CD1c-positive myeloid dendritic cell (primary cell): Measurements from ENCODE around the gene IFNGR2.

ENCODE experiments used
- DNase-seq: peaks from one replicate; pipeline ENCODE4 v3.0.0-alpha.2; 2016; ENCODE audit errors: extremely low spot score

IFNGR2 gene, protein sequence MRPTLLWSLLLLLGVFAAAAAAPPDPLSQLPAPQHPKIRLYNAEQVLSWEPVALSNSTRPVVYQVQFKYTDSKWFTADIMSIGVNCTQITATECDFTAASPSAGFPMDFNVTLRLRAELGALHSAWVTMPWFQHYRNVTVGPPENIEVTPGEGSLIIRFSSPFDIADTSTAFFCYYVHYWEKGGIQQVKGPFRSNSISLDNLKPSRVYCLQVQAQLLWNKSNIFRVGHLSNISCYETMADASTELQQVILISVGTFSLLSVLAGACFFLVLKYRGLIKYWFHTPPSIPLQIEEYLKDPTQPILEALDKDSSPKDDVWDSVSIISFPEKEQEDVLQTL

DNA sequence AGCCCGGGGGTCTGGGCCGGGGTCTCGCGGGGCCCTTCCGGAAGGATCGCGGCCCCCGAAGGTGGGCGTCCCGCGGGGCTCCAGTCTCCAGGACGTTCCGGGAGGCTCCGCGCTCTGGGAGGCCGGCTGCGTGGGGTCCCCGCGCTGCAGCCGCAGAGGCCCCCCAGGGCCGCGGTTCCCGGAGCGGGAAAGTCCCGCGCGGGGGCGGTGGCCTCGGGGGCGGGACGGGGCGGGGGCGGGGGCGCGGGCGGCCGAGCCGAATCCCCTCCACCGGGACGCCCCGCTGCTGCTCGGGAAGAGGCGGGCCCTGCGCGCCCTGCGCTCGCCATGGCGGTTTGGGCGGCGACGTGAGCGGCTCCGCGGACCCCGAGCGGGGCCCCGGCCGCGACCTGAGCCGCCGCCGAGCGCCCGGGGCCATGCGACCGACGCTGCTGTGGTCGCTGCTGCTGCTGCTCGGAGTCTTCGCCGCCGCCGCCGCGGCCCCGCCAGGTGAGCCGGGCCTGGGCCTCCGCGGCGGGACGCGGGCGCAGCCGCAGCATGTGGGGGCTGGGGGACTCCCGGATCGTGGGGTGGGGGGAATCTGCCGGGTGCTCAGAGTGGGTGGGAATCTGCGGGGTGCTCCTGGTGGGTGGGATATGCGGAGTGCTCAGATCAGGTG, at the start of gene IFNGR2:
Gene IFNGR2 (plus strand): TSS at position 286 of the 658 bp plus-strand sequence. CDS start 131 bp downstream, at position 417.
- DNase-seq: peak; percentile 49

DNA sequence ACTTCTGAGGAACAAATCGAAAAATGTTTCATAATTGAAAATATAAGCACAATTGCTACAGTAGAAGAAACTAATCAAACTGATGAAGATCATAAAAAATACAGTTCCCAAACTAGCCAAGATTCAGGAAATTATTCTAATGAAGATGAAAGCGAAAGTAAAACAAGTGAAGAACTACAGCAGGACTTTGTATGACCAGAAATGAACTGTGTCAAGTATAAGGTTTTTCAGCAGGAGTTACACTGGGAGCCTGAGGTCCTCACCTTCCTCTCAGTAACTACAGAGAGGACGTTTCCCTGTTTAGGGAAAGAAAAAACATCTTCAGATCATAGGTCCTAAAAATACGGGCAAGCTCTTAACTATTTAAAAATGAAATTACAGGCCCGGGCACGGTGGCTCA, 47.9 kb upstream of the IFNGR2 start:
- no peak for DNase-seq

DNA sequence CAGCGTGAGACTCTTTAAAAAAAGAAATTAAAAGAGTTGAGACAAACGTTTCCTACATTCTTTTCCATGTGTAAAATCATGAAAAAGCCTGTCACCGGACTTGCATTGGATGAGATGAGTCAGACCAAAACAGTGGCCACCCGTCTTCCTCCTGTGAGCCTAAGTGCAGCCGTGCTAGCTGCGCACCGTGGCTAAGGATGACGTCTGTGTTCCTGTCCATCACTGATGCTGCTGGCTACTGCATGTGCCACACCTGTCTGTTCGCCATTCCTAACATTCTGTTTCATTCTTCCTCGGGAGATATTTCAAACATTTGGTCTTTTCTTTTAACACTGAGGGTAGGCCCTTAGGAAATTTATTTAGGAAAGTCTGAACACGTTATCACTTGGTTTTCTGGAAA, 47.2 kb upstream of the IFNGR2 start:
- DNase-seq: no peak

DNA sequence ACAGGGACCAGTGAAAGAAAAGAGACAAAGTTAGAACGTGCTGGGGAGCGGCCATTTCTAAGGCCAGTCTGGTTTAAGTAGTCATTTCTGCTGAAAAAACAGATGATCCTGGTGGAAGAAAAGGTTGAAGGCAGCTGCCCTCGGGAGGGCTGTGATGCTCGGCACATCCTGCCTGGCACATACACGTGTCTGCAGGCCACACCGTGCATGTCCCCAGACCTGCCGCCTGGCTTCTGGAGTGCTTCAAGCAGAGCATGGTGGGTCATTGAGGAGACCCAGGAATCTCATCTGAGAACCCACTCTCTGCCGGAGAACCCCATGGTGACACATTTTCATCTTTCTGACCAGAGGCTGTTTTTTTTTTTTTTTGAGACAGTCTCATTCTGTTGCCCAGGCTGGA, 46.0 kb upstream of the IFNGR2 start:
- DNase-seq: no peak

DNA sequence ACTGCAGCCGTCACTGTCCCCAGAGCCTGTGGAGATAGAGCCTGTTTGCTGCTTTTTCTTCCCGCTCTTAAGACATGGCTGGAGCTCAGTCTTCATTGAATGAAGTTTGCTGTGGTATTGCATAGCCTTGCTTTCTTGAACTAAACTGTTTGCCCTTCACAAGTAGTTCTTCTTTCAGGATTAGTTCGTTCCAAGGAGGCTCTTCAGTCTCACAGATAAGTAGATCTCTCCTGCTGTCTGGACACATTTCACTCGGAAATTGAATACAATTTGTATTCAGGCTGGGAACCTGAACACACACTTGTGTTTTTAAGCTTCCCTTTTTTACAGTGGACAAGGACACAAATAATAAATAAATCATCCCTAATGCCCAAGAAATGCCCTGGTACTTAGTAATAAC, 43.8 kb upstream of the IFNGR2 start:
- peak; percentile 10 for DNase-seq

DNA sequence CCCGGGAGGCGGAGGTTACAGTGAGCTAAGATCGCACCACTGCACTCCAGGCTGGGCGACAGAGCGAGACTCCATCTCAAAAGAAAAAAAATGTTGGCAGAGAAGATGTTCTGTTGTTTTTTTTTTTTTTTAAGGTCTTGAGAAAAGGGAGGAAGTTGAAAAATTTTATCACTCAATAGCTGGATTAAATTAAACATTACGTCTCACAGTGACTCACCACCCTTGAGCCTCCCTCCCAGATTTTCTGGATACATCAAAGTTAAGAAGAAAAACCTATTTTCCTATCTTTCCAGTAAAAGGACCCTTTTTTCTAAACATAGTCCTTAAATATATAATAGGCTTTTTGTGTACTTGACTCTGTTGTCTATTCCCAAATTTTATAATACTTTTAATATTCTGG, 42.9 kb upstream of the IFNGR2 start:
- DNase-seq: peak; percentile 37

DNA sequence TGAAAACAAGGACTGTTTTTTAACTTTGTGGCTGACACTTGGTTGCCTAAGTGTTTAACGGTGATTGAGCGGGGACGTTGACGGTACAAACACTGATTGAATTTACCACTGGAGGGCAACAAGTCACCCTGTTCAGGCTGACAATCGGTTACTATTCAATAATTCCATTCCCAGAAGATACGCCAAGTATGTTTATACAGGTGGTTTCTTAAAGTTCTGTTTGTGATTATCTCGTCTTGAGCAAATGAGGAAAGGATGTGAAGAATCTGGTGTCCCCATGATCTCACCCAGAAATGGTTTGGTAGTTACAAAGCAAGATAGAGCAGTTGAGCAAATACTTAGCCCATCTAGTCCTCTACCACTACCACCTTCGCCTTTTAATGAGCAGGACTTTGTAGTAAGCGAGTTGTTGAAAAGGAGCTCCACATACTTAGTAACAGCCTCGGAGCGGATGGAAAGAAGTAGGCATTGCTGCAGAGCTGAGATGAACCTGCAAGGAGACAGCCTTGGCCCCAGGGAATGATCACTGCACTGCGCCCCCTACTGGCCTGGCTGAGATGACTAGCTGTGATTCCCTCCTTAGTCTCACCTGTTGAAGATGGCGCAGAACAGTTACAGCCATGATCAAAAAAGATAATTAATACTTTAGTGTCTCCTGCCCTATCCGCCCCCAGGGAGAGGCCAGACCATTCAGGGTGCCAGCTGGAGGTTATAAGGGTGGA, 42.2 kb upstream of the IFNGR2 start:
- DNase-seq: peak; percentile 76

DNA sequence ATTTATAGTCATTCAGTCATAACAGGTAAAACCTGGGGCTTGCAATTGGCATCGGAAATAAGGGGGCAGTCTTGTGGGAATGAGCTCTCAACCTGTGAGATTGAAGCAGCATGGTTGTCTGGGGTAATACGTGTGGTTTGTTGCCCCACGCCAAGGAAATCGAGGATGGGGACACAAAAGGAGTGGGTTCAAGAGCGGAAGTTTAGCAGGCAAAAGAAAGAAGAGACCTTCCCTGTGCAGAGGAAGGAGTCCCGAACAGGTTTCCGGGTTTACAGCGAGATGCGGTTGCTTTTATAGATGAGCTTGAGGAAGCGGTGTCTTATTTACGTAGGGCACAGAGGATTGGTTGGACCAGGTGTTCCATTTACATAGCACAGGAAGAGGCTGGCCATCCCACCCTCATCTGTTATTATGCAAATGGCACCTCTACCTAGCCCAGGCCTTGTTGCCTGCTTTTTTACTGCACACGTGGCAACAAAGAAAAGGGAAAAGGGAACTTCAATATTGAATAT, 41.1 kb upstream of the IFNGR2 start:
- peak; percentile 77 for DNase-seq

DNA sequence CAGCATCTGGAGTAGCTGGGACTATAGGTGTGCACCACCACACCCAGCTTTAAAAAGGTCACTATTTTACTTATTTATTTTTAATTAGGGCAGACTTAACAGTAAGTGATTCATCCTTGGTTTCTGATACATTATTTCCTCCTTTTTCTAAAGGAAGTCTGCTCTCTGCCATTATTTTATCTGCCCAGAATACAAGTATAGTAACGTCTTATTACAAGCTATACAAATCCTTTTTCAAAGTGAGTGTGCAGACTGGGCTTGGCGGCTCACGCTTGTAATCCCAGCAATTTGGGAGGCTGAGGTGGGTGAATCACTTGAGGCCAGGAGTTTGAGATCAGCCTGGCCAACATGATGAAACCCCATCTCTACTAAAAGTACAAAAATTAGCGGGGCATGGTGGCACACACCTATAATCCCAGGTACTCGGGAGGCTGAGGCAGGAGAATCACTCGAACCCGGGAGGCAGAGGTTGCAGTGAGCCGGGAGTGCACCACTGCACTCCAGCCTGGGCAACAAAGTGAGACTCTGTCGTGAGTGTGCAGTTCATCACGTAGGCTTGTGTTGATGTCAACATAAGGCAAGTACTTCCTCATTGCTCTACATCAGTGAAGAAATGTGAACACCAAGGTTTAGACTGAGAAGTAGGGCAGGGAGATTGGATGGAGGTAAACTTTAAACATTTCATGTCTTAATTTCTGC, 39.2 kb upstream of the IFNGR2 start:
- DNase-seq: peak; percentile 82

DNA sequence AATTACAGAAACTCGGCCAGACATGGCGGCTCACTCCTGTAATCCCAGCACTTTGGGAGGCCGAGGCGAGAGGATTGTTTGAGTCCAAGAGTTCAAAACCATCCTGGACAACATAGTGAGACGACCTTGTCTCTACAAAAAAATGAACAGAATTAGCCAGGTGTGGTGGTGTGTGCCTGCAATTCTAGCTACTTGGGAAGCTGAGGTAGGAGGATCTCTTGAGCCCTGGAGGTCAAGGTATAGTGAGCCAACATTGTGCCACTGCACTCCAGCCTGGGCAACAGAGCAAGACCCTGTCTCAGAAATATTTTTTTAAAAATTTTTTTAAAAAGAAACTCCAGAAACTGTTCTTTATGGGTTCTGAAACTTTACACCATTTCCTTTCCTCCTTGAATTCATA, 38.4 kb upstream of the IFNGR2 start:
- no peak for DNase-seq

DNA sequence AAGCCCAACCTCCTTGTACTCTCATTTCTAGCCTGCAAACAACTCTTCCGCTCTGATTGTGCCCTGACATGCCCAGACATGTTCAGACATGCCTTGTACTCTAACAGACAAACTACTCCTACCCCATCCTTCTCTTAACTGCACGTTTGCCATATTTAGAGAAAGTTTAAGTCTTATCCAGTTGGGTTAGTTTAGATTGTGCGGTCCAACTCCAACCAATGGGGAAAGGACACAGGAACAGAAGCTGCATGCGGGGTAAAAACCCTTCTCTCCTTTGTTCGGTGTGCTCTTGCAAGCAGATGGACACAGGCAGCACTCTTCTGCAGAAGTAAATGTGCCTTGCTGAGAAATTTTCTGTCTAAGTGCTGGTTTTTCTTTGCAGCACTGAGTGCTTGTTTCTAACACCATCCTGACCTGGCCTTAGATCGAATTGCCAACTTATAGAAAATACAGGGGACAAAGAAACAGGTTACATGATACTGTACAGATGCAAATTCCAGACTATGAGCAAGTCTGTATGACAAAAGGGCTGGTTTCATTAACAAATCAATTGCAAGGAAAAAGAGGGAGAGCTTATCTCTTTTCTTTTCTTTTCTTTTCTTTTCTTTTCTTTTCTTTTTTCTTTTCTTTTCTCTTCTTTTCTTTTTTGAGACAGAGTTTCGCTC, 35.8 kb upstream of the IFNGR2 start:
- DNase-seq: no peak

DNA sequence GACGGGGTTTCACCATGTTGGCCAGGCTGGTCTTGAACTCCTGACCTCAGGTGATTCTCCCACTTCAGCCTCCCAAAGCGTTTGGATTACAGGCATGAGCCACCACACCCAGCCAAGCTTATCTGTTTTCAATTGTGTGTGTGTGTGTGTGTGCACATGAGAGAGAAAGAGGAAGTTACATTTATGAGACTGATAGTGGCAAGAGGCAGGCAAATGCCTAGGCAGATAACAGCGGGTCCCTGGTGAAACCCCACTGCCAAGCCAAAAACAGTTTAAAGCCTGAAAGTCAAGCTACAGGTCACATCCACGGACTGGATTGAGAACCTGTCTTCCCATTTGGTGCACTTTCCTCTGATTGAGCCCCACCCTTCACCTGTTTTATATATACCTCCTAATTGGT, 35.1 kb upstream of the IFNGR2 start:
- peak; percentile 28 for DNase-seq

DNA sequence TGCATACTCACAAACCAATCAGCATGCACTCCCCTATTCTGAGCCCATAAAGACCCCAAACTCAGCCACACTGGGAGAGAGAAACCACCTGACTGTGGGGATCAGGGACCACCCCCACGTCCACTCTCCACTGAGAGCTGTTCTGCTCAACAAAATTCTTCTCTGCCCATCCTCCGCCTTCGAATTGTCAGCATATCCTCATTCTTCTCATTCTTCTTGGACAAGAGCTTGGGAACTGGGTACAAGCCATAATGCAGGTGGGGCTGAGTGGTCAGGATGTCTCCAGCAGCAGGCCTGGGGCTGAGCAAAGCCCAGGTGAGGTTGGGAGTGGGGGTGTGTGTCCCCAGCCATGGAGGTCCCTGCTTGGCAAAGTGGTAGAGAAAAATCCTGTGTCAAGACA, 34.6 kb upstream of the IFNGR2 start:
- no peak for DNase-seq

DNA sequence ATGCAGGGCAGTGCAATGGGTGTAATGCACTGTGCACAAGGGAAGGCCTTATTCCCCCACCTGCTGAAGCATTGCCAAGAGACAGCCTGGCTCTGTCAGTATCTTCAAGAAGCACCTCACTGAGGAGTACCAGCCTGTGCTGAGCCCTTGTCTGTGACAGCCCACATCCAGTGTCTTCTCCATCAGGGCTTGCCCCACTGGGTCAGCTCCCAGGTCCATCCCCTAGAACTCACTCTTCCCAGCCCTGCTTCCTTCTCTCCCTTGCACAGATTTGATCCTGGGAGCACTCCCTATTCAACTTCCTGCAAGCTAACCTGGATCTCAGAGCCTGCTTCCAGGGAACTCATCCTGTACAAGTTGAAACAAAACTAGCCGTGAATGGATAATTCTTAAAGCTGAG, 33.6 kb upstream of the IFNGR2 start:
- DNase-seq: no peak

DNA sequence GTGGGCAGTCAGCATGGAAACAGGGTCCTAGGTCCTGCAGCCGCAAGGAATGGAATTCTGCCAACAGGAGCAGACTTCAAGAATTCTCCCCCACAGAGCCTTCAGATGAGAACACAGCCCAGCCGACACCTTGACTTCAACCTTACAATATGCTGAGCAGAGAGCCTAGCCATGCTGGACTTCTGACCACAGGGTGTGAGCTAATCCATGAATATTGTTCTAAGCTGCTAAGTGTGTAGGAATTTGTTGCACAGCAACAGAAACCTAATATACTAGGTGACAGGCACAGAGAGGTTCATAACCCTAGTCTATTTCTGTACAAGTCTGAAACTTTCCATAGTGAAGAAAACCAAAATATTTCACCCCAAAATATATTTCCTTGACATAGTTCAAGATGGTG, 32.9 kb upstream of the IFNGR2 start:
- no peak for DNase-seq

DNA sequence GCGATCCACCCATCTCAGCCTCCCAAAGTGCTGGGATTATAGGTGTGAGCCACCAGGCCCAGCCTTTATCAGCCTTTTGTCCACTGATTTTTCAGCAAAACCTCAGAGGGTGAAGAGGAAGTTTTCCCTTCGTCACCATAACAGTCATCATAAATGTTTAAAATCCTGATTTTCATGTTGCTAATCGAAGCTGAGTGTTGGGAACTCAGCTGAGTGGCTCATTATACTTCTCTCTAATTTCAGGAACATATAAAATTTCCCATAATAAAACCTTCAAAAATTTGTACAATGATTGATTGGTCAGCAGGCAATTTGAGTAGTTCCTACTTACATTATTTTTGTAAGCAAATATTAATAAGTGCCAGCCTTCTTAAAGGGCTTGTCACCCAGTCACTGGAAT, 31.8 kb upstream of the IFNGR2 start:
- DNase-seq: peak; percentile 11

DNA sequence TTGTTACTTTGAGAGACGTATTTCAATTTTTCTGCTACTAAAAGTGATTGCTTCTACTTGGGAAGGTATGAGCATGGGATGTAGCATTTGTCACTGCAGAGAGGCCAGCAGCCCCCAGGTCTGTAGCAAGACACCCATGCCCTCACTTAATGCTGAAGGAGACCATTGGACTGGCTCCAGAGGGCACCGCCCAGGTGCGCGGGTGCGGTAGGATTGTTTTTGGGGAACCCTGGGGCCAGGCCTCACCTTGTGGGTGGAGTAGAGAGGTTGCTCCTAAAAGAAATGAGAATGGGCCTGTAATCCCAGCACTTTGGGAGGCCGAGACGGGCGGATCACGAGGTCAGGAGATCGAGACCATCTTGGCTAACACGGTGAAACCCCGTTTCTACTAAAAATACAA, 30.6 kb upstream of the IFNGR2 start:
- DNase-seq: no peak

DNA sequence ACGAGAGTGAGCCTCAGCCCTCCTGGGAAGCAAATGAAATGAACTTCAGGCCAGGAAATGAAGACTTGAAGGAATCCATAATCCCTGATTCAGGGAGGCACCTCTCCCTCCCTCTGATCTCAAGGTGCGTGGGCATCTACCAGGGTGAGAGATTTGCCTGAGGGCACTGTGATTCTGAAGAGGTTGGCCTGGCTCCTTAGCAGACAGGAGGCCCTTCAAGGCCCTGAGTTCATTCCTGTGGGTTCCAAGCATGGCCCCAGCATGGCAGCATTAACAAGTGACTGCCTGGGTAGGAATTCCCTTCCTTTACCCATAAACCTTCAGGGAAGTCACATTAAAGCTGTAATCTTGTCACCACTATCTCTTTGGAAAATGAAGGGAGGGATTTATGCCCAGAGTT, 29.8 kb upstream of the IFNGR2 start:
- no peak for DNase-seq

DNA sequence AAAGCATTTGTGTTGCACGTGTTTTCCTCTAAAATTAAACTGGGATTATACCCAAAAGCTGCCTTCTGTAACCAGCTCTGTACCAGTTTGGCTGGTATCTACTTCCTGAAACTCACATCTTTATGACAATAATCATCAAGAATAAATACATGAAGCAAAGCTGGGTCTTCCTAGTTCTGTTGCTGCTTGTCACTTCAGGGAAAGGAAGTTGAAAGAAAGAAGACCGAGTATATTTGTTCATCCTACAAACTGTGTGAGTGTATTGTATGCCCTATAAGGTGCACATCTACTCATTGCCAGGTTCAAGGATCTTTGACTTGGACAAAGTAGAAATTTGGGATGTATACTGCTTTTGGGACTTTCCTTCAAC, 29.1 kb upstream of the IFNGR2 start:
- DNase-seq: peak; percentile 70

DNA sequence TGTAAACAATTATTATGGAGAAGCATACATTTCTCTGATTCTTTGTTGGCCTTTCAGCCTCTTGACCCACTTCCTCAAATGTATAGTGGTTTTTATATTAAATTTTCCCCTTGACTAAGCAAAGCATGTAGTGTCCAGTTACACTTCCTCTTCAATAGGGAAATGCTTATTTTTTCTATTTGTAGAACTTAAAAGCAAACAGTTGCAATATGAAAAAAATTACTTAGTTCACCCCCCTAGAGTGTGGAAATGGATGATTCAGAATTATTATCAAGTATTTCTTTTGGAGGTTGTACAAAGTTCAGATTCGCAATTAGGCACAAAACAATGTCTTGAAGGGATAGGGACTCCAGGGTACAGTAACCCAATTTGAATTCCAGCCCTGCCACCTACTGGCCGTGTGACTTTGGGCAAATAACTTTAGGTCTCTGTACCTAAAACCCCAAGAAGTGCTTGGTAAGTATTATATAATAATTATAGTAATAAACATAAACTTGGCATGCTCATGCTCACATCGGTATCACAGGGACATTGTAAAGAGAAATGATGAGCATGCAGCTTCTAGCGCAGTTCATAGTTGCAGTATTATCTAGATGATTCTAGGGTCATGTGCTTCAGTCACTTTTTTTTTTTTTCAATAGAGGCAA, 28.6 kb upstream of the IFNGR2 start:
- peak; percentile 90 for DNase-seq

DNA sequence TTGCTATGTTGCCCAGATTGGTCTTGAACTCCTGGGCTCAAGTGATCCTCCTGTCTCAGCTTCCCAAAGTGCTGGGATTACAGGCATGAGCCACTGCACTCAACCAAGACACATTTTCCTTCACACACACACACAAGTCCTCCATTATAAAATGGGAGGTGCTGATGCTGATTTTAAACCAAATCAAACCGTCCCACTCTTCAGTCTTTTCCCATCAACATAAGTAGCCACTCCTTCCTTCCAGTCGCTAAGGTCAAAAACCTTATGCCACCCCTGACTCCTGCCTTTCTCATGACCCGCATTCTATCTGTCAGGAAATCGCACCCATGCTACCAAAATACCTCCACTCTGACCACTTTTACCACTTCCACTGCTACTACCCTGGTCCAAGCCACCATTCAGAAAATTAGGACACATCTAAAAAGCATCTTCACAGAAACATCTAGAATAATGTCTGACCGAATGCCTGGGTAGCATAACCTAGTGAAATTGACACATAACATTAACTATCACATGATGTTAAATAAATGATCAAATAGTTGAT, 28.0 kb upstream of the IFNGR2 start:
- DNase-seq: peak; percentile 15
